H9 (cell line): ENCODE results near the gene UMOD. TPM values are rescaled to one million over a fixed set of nuclear protein-coding genes. Genes with fewer than 3 reads are reported as not detected.

Source experiments
- DNase-seq: peaks from one replicate; pipeline ENCODE4 v3.0.0-alpha.2; 2017
- H2AFZ ChIP-seq: one replicate; pipeline ENCODE4 v1.6.1; 2013; ENCODE audit warnings: mild to moderate bottlenecking, low read length, control low read depth, moderate library complexity
- H2AK5ac ChIP-seq: 2 replicates; pipeline ENCODE4 v1.6.1; 2013; ENCODE audit warnings: low read length, control low read depth, mixed read lengths; ENCODE audit not compliant: insufficient read length
- H2BK120ac ChIP-seq: one replicate; pipeline ENCODE4 v1.6.1; 2013; ENCODE audit warnings: low read depth, mild to moderate bottlenecking, low read length, control low read depth, inconsistent platforms; ENCODE audit not compliant: poor library complexity, severe bottlenecking
- H2BK12ac ChIP-seq: 2 replicates; pipeline ENCODE4 v1.6.1; 2013; ENCODE audit warnings: low read length, control low read depth, mixed read lengths, low read depth; ENCODE audit not compliant: insufficient read length
- H2BK15ac ChIP-seq: 2 replicates; pipeline ENCODE4 v1.6.1; 2013; ENCODE audit warnings: low read depth, low read length, control low read depth
- H2BK20ac ChIP-seq: one replicate; pipeline ENCODE4 v1.6.1; 2013; ENCODE audit warnings: low read depth, mild to moderate bottlenecking, low read length, control low read depth, inconsistent platforms; ENCODE audit not compliant: poor library complexity, severe bottlenecking
- H2BK5ac ChIP-seq: 2 replicates; pipeline ENCODE4 v1.6.1; 2013; ENCODE audit warnings: low read length, control low read depth, mixed read lengths; ENCODE audit not compliant: insufficient read length
- H3K14ac ChIP-seq: 2 replicates; pipeline ENCODE4 v1.6.1; 2013; ENCODE audit warnings: low read length, control low read depth; ENCODE audit not compliant: insufficient read depth
- H3K18ac ChIP-seq: 2 replicates; pipeline ENCODE4 v1.6.1; 2013; ENCODE audit warnings: low read depth, mild to moderate bottlenecking, mixed read lengths, low read length, control low read depth; ENCODE audit not compliant: insufficient read length
- H3K23ac ChIP-seq: 2 replicates; pipeline ENCODE4 v1.6.1; 2013; ENCODE audit warnings: low read length, control low read depth, mixed read lengths, low read depth; ENCODE audit not compliant: insufficient read length
- H3K23me2 ChIP-seq: 2 replicates; pipeline ENCODE4 v1.6.1; 2013; ENCODE audit warnings: low read depth, mild to moderate bottlenecking, mixed read lengths, low read length, control low read depth; ENCODE audit not compliant: insufficient read length, poor library complexity, severe bottlenecking
- H3K27ac ChIP-seq: 2 replicates; pipeline ENCODE4 v1.5.1; 2013; ENCODE audit warnings: low read length, control low read depth, mixed read lengths, low read depth; ENCODE audit not compliant: insufficient read length
- H3K27me3 ChIP-seq: 2 replicates; pipeline ENCODE4 v1.6.1; 2013; ENCODE audit warnings: low read length, control low read depth, inconsistent platforms; ENCODE audit not compliant: insufficient read depth
- H3K4ac ChIP-seq: 2 replicates; pipeline ENCODE4 v1.6.1; 2013; ENCODE audit warnings: low read depth, mild to moderate bottlenecking, control low read depth, inconsistent platforms, low read length, moderate library complexity
- H3K4me1 ChIP-seq: 2 replicates; pipeline ENCODE4 v1.6.1; 2013; ENCODE audit warnings: low read length, control low read depth, inconsistent platforms; ENCODE audit not compliant: insufficient read depth
- H3K4me2 ChIP-seq: 2 replicates; pipeline ENCODE4 v1.6.1; 2013; ENCODE audit warnings: low read length, control low read depth, mixed read lengths; ENCODE audit not compliant: insufficient read length, insufficient read depth
- H3K56ac ChIP-seq: 2 replicates; pipeline ENCODE4 v1.6.1; 2013; ENCODE audit warnings: low read depth, mild to moderate bottlenecking, mixed read lengths, low read length, control low read depth; ENCODE audit not compliant: insufficient read length
- H3K79me1 ChIP-seq: 2 replicates; pipeline ENCODE4 v1.6.1; 2013; ENCODE audit warnings: low read depth, mild to moderate bottlenecking, moderate library complexity, low read length, control low read depth, inconsistent platforms; ENCODE audit not compliant: insufficient read depth, poor library complexity, severe bottlenecking
- H3K79me2 ChIP-seq: 2 replicates; pipeline ENCODE4 v1.6.1; 2013; ENCODE audit warnings: low read length, control low read depth, inconsistent platforms; ENCODE audit not compliant: insufficient read depth
- H3K9ac ChIP-seq: 2 replicates; pipeline ENCODE4 v1.6.1; 2013; ENCODE audit warnings: low read length, control low read depth, mixed read lengths; ENCODE audit not compliant: insufficient read length; ENCODE audit errors: extremely low read depth
- H3K9me3 ChIP-seq: one replicate; pipeline ENCODE4 v1.6.1; 2013; ENCODE audit warnings: low read depth, low read length, inconsistent platforms; ENCODE audit not compliant: control insufficient read depth
- H3T11ph ChIP-seq: one replicate; pipeline ENCODE4 v1.6.1; 2013; ENCODE audit warnings: mild to moderate bottlenecking, low read length, control low read depth, inconsistent platforms
- H4K20me1 ChIP-seq: one replicate; pipeline ENCODE4 v1.6.1; 2013; ENCODE audit not compliant: control insufficient read depth, insufficient read length, insufficient read depth
- H4K5ac ChIP-seq: 2 replicates; pipeline ENCODE4 v1.6.1; 2013; ENCODE audit warnings: low read depth, mild to moderate bottlenecking, mixed read lengths, low read length, control low read depth; ENCODE audit not compliant: insufficient read length
- H4K8ac ChIP-seq: replicated peaks from 2 replicates; pipeline ENCODE4 v1.6.1; 2013; ENCODE audit warnings: low read length, control low read depth, mixed read lengths, low read depth; ENCODE audit not compliant: insufficient read length
- H4K91ac ChIP-seq: 2 replicates; pipeline ENCODE4 v1.6.1; 2013; ENCODE audit warnings: low read depth, mild to moderate bottlenecking, moderate library complexity, mixed read lengths, low read length, control low read depth; ENCODE audit not compliant: insufficient read length
- H3K27ac Mint-ChIP-seq, 3 experiments: 2 replicates in 2 of 3; 3 replicates in 1 of 3; pipeline ENCODE4 v1.8.0; 2020 to 2021; ENCODE audit warnings: mixed read lengths in 3 of 3, mild to moderate bottlenecking in 1 of 3, moderate library complexity in 1 of 3
- H3K27me3 Mint-ChIP-seq: 2 replicates; pipeline ENCODE4 v1.8.0; 2021; ENCODE audit warnings: low read depth, mild to moderate bottlenecking, moderate library complexity, mixed read lengths
- H3K36me3 Mint-ChIP-seq, 3 experiments: 2 replicates in 2 of 3; 3 replicates in 1 of 3; pipeline ENCODE4 v1.8.0; 2020 to 2021; ENCODE audit warnings: low read depth in 3 of 3, mixed read lengths in 3 of 3; ENCODE audit not compliant: insufficient read depth in 1 of 3
- H3K4me1 Mint-ChIP-seq, 2 experiments: 2 replicates each; pipeline ENCODE4 v1.8.0; 2020; ENCODE audit warnings: mixed read lengths in 2 of 2
- H3K4me3 Mint-ChIP-seq, 2 experiments: 2 replicates in 1 of 2; 3 replicates in 1 of 2; pipeline ENCODE4 v1.8.0; 2020 to 2021; ENCODE audit warnings: mild to moderate bottlenecking in 2 of 2, mixed read lengths in 2 of 2, moderate library complexity in 1 of 2
- H3K9me3 Mint-ChIP-seq, 2 experiments: 2 replicates in 1 of 2; 3 replicates in 1 of 2; pipeline ENCODE4 v1.8.0; 2020; ENCODE audit warnings: mild to moderate bottlenecking in 2 of 2, mixed read lengths in 2 of 2, moderate library complexity in 1 of 2
- WGBS: extraction: QIAGEN DNeasy Blood & Tissue Kit; methylation state at CpG from one replicate; pipeline ENCODE4 v1.1.7; 2013; ENCODE audit warnings: missing lambda C conversion rate, low lambda C conversion rate, mixed read lengths; ENCODE audit not compliant: insufficient read length; ENCODE audit errors: extremely low coverage; 5-methylcytosine and 5-hydroxymethylcytosine counted together
- total RNA-seq: library from RNA; stranded (reverse); gene quantifications from 2 replicates; pipeline ENCODE4 v1.2.1, GENCODE V29; 2021
- TF ChIP-seq, protein P1 (sequence below): fragments of 200-600 bp; sonication (generic); conservative IDR thresholded peaks from 3 replicates; pipeline ENCODE4 v1.8.0; 2021; ENCODE audit warnings: antibody characterized with exemption, mild to moderate bottlenecking

The UMOD gene
- total RNA-seq, 1 experiment from 2014 or later: not detected

DNA sequence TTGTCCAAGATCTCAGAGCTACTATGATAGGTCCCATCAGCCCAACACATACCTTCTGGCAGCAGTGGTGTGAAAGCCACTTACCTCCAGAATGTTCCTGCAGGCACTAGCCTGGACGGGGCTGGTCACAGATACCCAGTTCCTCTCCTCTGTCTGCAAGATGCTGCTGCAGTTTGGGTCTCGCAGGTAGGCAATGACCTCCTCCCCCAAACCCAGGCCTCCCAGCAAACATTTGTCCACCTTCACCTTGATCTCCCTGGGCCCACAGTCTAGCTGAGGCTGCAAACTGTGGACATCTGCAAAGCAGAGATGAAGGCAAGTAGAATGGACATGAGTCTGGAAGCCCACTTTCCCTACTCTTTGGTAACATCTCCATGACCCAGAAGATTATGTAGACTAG lies 32.3 kb downstream of the UMOD start:
- H3K23ac ChIP-seq: no peak overlapping the region
- H3K79me2 ChIP-seq: no peaks in the 10 kb centered on the region
- H3K27me3 ChIP-seq: no peaks in the 10 kb centered on the region
- no peak for DNase-seq
- H3K79me1 ChIP-seq: no peaks in the 10 kb centered on the region
- no peak overlapping the region for H3K18ac ChIP-seq
- no peak overlapping the region for H2BK12ac ChIP-seq
- no peak overlapping the region for H2BK120ac ChIP-seq
- Mint-ChIP-seq H3K9me3 (no peaks in the 10 kb centered on the region; a peak in 1 of 5 replicates), H3K4me3 (no peak overlapping the region), H3K36me3 (no peaks in the 10 kb centered on the region), H3K27ac (no peak overlapping the region), H3K4me1 (peaks cover 5 to 7% of the 10 kb centered on the region in 2 experiments; a peak in 3 of 4 replicates), H3K27me3 (peaks cover 17% of the 10 kb centered on the region)
- H3K4me1 ChIP-seq: no peaks in the 10 kb centered on the region; the same call in 1 of the 2 replicates
- H3K9ac ChIP-seq: no peak overlapping the region
- H4K20me1 ChIP-seq: peaks cover 3% of the 10 kb centered on the region
- H3K56ac ChIP-seq: no peak overlapping the region
- H3K27ac ChIP-seq: no peak overlapping the region
- H3K23me2 ChIP-seq: no peaks in the 10 kb centered on the region
- no peak overlapping the region for H3K4me2 ChIP-seq
- no peak overlapping the region for H3K4ac ChIP-seq
- no peak overlapping the region for H2AFZ ChIP-seq
- H3K14ac ChIP-seq: no peak overlapping the region
- no CpG with 5 or more reads among the region's 2 CpGs for WGBS
- H2BK20ac ChIP-seq: no peak overlapping the region
- TF ChIP-seq, protein P1, sequence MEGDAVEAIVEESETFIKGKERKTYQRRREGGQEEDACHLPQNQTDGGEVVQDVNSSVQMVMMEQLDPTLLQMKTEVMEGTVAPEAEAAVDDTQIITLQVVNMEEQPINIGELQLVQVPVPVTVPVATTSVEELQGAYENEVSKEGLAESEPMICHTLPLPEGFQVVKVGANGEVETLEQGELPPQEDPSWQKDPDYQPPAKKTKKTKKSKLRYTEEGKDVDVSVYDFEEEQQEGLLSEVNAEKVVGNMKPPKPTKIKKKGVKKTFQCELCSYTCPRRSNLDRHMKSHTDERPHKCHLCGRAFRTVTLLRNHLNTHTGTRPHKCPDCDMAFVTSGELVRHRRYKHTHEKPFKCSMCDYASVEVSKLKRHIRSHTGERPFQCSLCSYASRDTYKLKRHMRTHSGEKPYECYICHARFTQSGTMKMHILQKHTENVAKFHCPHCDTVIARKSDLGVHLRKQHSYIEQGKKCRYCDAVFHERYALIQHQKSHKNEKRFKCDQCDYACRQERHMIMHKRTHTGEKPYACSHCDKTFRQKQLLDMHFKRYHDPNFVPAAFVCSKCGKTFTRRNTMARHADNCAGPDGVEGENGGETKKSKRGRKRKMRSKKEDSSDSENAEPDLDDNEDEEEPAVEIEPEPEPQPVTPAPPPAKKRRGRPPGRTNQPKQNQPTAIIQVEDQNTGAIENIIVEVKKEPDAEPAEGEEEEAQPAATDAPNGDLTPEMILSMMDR: no peak
- no peak overlapping the region for H4K91ac ChIP-seq
- no peak overlapping the region for H4K5ac ChIP-seq
- no peaks in the 10 kb centered on the region for H3K9me3 ChIP-seq
- H2BK15ac ChIP-seq: no peak overlapping the region
- no peak overlapping the region for H4K8ac ChIP-seq
- H3T11ph ChIP-seq: no peak overlapping the region
- no peak overlapping the region for H2AK5ac ChIP-seq
- no peak overlapping the region for H2BK5ac ChIP-seq
